ENCODE results near the gene PACSIN3. TPM values are rescaled to one million over a fixed set of nuclear protein-coding genes. Genes with fewer than 3 reads are reported as not detected.

PACSIN3 gene
- total RNA-seq, 1 donor = 39.3 TPM

GRCh38 chr11:47165253-47165840 lies 20.9 kb downstream of the PACSIN3 start:
- H3K4me3 ChIP-seq (ENCODE audit: low read depth, low read length) = no peak overlapping the region
- TF ChIP-seq CTCF (IDR thresholded peaks at IDR 0.05; ENCODE audit: insufficient read depth, low read depth, low read length) = no peak
- DNase-seq (ENCODE audit: low read depth) = no peak

- no peak for TF ChIP-seq CTCF (IDR thresholded peaks at IDR 0.05; ENCODE audit: insufficient read depth, low read depth, low read length)
- no peak for DNase-seq (ENCODE audit: low read depth)
- no peak overlapping the region for H3K4me3 ChIP-seq (ENCODE audit: low read depth, low read length)
These were observed 21.9 kb downstream of the PACSIN3 start for GRCh38 chr11:47164321-47164720.

- DNase-seq (ENCODE audit: low read depth) = no peak
- TF ChIP-seq CTCF (IDR thresholded peaks at IDR 0.05; ENCODE audit: insufficient read depth, low read depth, low read length) = no peak
These were observed 22.3 kb downstream of the PACSIN3 start for GRCh38 chr11:47163898-47164297.

GRCh38 chr11:47163193-47163592 lies 23.0 kb downstream of the PACSIN3 start:
- H3K4me3 ChIP-seq (ENCODE audit: low read depth, low read length) = no peak overlapping the region
- TF ChIP-seq CTCF (IDR thresholded peaks at IDR 0.05; ENCODE audit: insufficient read depth, low read depth, low read length) = no peak
- no peak for DNase-seq (ENCODE audit: low read depth)

More at GRCh38 chr11:47163898-47164297, 22.3 kb downstream of the PACSIN3 start:
- no peak overlapping the region for H3K4me3 ChIP-seq (ENCODE audit: low read depth, low read length)

GRCh38 chr11:47162426-47162825 lies 23.8 kb downstream of the PACSIN3 start:
- TF ChIP-seq CTCF (IDR thresholded peaks at IDR 0.05; ENCODE audit: insufficient read depth, low read depth, low read length) = no peak
- DNase-seq (ENCODE audit: low read depth) = no peak
- no peak overlapping the region for H3K4me3 ChIP-seq (ENCODE audit: low read depth, low read length)

- TF ChIP-seq CTCF (IDR thresholded peaks at IDR 0.05; ENCODE audit: insufficient read depth, low read depth, low read length) = no peak
- H3K4me3 ChIP-seq (ENCODE audit: low read depth, low read length) = no peak overlapping the region
- DNase-seq (ENCODE audit: low read depth) = peak; percentile 24
These were observed 24.3 kb downstream of the PACSIN3 start for GRCh38 chr11:47161890-47162289.
